ENCODE results near the gene VAV1. TPM values are rescaled to one million over a fixed set of nuclear protein-coding genes. Genes with fewer than 3 reads are reported as not detected.
"Not testable (repeated sequence)": the region's sequence is repeated elsewhere in the genome, so short reads cannot be mapped to it uniquely, and the experiment has no call there.

Gene VAV1
- total and polyA plus RNA-seq, 5 experiments from 2014 or later = 18.7 to 85.0 (median 27.9) TPM

DNA sequence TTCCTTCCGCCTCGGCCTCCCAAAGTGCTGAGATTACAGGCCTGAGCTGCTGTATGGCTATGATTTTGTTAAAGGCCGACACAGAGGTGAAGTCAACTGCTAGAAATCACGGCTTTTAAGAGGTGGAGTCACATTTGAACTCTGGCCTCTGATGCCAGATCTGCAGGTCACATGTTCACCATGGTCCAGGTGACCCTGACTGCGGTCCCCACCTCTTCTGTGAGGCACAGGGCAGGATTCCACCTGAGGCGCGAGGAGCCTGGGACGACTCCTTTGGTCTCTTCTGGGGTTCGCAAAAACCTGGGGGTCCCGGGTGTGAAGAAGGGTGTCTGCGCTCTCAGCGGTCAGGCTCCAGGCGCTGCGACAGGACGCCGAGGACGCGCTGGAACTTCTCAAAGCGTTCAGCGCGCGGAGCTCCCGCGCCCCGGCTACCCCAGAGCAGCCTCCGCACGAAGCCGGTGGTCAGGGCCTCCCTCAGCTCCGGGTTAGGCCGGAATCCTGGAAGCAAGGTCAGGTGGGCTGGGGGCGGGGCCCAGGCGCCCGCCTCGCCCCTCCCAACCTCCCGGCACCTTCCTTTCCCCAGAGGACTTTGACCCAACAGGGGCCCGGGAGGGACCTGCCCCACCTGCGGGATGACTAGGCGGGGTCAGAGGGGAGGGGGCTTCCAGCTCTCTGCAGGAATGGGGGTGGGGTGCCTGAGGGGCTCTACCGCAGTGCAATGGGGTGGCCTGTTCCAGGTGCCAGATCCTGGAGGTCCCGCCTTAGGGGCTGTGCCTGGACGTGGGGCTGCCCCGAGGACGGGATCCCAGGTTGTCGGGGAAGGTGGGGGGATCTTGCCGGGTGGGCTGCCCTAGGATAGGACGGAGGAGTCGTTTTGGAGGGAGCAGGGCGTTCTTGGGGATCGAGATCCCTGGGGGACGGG, 20.0 kb upstream of the VAV1 start:
- Mint-ChIP-seq H3K36me3 (peaks cover 0 to 77% (median 11%) of the 10 kb centered on the region in 3 donors), H3K27me3 (no peaks in the 10 kb centered on the region), H3K27ac (peak overlapping the region in 7 of 10 donors; percentile 16 to 91 (median 90)), H3K4me1 (peaks cover 10 to 20% (median 13%) of the 10 kb centered on the region in 4 donors), H3K4me3 (peak overlapping the region in 3 of 10 donors; percentile 71 to 88 (median 77)), H3K9me3 (no peaks in the 10 kb centered on the region)
- POLR2A ChIA-PET = interaction anchor here (0.6 to 2.0 kb wide), 5 partner anchors 13 to 20 kb away, joined by 3 to 7 read pairs (median 5); partner anchors contain the start of genes GPR108, SH2D3A and VAV1
- DNase-seq (no peak), ATAC-seq (no peak)

DNA sequence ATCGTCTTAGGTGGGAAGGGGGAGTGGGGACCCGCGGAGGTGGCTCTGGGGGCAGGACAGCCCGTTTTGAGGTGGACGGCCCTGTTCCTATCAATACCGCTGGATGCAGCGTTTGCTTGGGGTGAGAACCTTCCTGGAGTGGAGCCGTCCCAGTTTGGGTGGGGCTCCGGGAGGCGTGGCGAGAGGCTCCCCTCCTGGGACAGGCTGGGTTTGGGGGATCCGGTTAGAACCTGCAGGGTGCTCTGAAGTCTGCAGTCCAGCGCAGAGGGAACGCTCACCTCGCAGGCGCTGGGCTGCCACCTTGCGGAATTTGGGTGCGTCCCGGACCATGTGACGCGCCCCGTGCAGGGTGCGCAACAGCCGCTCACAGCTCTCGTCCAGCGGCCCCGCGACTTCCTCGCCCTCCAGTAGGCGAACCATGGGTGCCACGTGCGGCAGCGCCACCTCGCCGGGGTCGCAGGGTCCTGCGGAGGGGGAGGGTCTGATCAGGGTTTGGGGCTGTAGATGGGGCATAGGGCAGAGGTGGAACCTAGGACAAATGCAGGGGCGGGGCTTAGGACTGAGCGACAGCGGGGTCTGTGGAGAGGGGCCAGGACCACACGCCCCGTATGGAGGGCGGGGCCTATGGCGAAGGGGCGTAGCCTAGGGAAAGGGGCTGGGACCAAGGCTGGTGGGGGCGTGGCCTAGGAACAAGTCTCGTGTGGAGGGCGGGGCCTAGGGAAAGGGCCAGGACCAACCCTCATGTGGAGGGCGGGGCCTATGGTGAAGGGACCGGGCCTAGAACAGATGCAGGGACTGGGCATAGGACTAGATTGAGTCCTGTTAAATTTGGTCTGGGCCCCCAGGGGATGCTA, 19.1 kb upstream of the VAV1 start:
- peak overlapping the region; percentile 66 to 88 (median 76) for H3K4me3 Mint-ChIP-seq
- POLR2A ChIA-PET = interaction anchor here (1.2 to 2.0 kb wide), 3 partner anchors 14 to 19 kb away, joined by 4 to 7 read pairs (median 5); partner anchors contain the start of genes SH2D3A and VAV1

DNA sequence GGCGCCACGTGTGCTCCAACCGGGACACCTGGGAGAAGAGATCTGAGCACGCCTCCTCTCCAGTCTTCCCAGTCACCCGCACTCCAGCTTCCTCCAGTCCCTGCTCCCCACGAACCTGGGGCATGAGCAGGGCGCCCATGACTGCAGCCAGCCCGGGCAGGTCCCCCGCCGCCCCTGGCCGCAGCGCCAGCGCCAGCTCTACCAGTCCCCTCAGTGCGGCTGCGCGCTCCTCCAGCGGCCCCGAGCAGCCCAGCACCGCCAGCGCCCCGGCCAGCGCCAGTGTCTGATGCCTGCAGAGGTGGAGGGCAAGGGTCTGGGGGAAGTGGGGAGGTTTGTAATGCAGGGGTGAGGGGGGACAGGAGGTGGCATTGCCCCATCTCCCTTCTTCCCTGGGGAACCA, 18.4 kb upstream of the VAV1 start:
- ATAC-seq (no peak), DNase-seq (no peak)
- POLR2A ChIA-PET = interaction anchor here (0.7 to 2.0 kb wide), 4 partner anchors 14 to 18 kb away, joined by 3 to 7 read pairs (median 4); partner anchors contain the start of genes SH2D3A and VAV1
- Mint-ChIP-seq H3K4me3 (peak overlapping the region in 1 of 10 donors; percentile 82), H3K36me3 (peaks cover 0 to 77% (median 8%) of the 10 kb centered on the region in 3 donors), H3K27me3 (no peaks in the 10 kb centered on the region), H3K9me3 (no peaks in the 10 kb centered on the region), H3K27ac (peak overlapping the region in 1 of 10 donors; percentile 91), H3K4me1 (peaks cover 12 to 25% (median 14%) of the 10 kb centered on the region in 4 donors)

More for the DNA sequence above, 19.1 kb upstream of the VAV1 start:
- Mint-ChIP-seq H3K4me1 (peaks cover 10 to 22% (median 14%) of the 10 kb centered on the region in 4 donors), H3K36me3 (peaks cover 0 to 77% (median 5%) of the 10 kb centered on the region in 3 donors), H3K27ac (peak overlapping the region; percentile 16 to 91 (median 87)), H3K27me3 (no peaks in the 10 kb centered on the region), H3K9me3 (no peaks in the 10 kb centered on the region)
- DNase-seq (peak; percentile 67 to 86 (median 78)), ATAC-seq (peak; percentile 88 to 90)

DNA sequence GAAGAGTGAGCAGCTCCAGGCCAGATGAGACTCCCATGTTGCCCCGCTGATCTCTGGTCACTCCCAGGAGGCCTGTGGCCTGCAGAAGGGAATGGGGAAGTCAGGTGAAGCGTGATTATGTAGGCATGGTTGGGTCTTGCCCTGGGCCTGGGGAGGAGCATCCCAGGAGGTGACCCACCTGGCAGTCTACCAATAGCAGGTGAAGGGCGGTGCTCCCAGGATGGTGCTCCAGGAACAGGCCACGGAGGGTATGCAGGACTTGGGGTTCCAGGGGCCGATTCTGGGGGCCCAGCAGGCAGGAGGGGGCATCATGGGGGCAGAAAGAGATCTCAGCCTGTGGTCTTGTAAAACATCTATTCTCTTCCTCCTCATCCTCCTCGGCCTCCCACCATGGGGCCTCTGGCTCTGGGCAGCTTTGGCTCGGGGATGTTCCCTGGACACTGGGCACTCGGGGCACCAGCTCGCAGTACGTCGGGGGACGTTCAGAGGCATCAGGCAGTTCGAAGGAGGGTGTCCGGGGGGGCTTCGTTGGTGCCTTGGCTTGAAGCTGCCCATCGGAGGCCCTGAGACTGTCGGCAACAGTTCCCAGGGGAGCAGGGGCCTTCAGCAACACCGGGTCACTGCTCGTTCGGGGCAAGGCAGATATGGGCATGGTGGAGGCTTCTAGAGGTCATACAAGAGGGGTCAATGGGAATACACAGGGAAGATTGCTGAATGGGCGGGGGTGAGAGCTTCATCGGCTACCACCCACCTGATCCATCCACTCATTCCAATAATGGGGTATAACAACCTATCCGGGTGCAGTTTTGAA, 17.6 kb upstream of the VAV1 start:
- ATAC-seq (no peak), DNase-seq (no peak)
- POLR2A ChIA-PET = interaction anchor here (0.7 kb wide), 1 partner anchor 15 kb away, joined by 3 read pairs; no protein-coding TSS in a partner anchor
- Mint-ChIP-seq H3K36me3 (peaks cover 0 to 77% (median 8%) of the 10 kb centered on the region in 3 donors), H3K27me3 (no peaks in the 10 kb centered on the region), H3K4me3 (no peak overlapping the region), H3K4me1 (peaks cover 12 to 30% (median 14%) of the 10 kb centered on the region in 4 donors), H3K9me3 (no peaks in the 10 kb centered on the region), H3K27ac (peak overlapping the region in 5 of 10 donors; percentile 29 to 48 (median 34))

DNA sequence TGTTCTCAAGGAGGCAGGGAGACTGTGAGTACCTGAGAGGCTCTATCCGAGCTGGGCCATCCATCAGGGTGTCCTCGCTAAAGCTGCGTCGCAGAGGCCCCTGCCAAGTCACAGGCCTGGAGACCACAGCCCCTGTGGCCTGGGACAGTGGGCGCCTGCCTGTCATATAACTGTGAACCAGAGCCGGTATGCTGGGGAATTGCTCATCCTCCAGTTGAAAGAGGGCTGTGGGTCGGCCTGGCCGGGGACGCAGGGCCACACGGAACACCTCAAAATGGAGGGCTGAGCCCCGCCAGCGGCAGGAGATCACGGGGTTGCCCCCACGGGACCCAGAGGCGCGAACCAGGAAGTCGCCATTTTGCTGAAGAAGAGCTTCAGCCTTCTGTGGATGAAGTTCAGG, 11.9 kb upstream of the VAV1 start:
- Mint-ChIP-seq H3K9me3 (no peaks in the 10 kb centered on the region), H3K36me3 (peaks cover 0 to 65% (median 8%) of the 10 kb centered on the region in 3 donors), H3K4me1 (peaks cover 0 to 43% (median 11%) of the 10 kb centered on the region in 4 donors), H3K27me3 (no peaks in the 10 kb centered on the region), H3K27ac (no peak overlapping the region), H3K4me3 (no peak overlapping the region)
- no peak for ATAC-seq
- POLR2A ChIA-PET = interaction anchor here (0.5 to 2.5 kb wide), 7 partner anchors 10 to 118 kb away, joined by 3 to 13 read pairs (median 4); partner anchors contain the start of gene VAV1
- no peak for DNase-seq

DNA sequence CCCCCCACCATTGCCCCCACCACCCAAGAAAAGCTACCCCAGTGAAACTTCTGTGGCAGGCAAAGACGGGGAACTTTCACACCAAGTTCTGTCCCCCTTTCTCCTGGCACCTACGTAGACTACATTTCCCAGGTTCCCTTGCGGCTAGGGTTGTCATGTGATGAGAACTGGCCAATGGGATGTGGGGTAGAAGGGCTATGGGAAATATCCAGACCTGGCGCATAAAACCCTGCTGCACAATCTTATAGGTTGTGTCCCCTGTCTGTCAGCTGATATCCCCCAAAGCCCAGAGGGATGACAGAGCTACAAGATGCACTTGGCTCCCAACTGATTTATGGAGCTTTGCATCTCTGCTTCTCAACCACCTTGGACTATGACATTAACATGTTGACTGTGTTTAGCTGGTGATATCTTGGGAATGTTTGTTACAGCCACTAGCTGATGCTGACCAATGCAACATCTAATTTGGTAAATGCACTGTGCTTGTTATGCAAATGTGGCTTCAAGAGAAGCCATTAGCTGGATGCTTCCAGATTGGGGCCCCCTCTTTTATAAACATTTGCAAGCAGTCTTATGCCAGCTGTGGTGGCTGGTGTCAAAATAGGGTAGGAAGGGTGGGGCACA, 11.3 kb upstream of the VAV1 start:
- H3K4me1 Mint-ChIP-seq = peaks cover 3 to 49% (median 15%) of the 10 kb centered on the region in 4 donors
- peaks cover 0 to 63% (median 8%) of the 10 kb centered on the region in 3 donors for H3K36me3 Mint-ChIP-seq
- DNase-seq = peak in 2 of 10 donors; percentile 17 to 19
- ATAC-seq = peak in 1 of 2 donors; percentile 59
- no peak overlapping the region for H3K27ac Mint-ChIP-seq
- POLR2A ChIA-PET = interaction anchor here (0.5 to 2.5 kb wide), 10 partner anchors 10 to 207 kb away, joined by 3 to 13 read pairs (median 4); partner anchors contain the start of gene VAV1
- H3K27me3 Mint-ChIP-seq = no peaks in the 10 kb centered on the region
- H3K4me3 Mint-ChIP-seq = no peak overlapping the region
- no peaks in the 10 kb centered on the region for H3K9me3 Mint-ChIP-seq

DNA sequence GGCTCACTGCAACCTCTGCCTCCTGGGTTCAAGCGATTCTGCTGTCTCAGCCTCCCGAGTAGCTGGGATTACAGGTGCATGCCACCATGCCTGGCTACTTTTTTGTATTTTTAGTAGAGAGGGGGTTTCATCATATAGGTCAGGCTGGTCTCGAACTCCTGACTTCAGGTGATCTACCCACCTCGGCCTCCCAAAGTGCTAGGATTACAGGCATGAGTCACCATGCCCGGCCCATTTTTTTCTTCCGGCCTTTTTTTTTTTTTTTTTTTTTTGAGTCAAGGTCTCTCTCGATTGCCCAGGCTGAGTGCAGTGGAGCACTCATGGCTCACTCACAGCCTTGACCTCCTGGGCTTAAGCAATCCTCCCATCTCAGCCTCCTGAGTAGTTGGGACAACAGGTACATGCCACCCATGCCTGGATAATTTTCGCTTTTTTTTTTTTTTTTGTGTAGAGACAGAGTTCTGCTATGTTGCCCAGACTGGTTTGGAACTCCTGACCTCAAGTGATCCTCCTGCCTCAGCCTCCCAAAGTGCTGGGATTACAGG, 10.2 kb upstream of the VAV1 start:
- POLR2A ChIA-PET = interaction anchor here (1.1 to 2.5 kb wide), 2 partner anchors 11 to 56 kb away, joined by 3 to 13 read pairs; partner anchors contain the start of gene VAV1
- H3K4me3 Mint-ChIP-seq, H3K27me3 Mint-ChIP-seq, DNase-seq, H3K9me3 Mint-ChIP-seq, ATAC-seq: not testable (repeated sequence)
- Mint-ChIP-seq H3K27ac (peak overlapping the region in 4 of 10 donors; percentile 13 to 38 (median 23)), H3K4me1 (peaks cover 11 to 53% (median 23%) of the 10 kb centered on the region in 4 donors), H3K36me3 (peaks cover 0 to 55% (median 8%) of the 10 kb centered on the region in 3 donors)

DNA sequence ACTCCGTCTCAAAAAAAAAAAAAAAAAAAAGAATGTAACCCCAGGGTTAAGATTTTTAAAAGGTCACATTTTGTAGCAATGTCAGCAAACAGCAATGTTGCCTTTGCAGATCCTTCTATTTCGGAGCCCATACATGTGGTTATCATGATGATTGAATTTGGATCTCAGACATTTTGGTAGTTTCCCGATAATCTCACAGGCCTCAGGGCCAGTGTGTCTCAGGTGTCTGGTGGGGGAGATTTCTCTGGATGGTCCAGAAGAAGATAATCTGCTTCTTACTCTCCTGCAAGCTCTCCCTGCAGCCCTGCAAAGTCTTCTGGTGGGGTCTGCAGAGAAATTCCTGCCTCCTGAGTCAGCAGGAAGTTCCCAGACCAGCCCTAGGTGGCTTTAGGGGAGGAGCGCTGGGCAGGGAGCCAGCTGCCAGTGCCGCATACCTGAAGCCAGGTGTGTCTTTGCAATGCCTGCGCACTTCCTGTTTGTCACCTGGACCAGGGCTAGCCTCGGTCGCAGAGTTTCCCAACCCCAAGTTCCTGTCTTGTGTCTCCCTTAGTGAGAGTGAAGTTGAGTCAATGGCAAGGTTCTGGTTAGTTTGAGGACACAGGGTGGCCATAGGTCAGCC, 6.7 kb upstream of the VAV1 start:
- ATAC-seq (no peak), DNase-seq (peak in 3 of 10 donors; percentile 33 to 42 (median 33))
- H3K36me3 Mint-ChIP-seq = peaks cover 0 to 22% (median 5%) of the 10 kb centered on the region in 3 donors
- H3K27ac Mint-ChIP-seq = peak overlapping the region; percentile 89 to 99 (median 97)
- H3K27me3 Mint-ChIP-seq = no peaks in the 10 kb centered on the region
- peaks cover 17 to 59% (median 31%) of the 10 kb centered on the region in 4 donors for H3K4me1 Mint-ChIP-seq
- H3K9me3 Mint-ChIP-seq = no peaks in the 10 kb centered on the region
- H3K4me3 Mint-ChIP-seq = peak overlapping the region; percentile 88 to 99 (median 96)
- POLR2A ChIA-PET = interaction anchor here (0.6 to 5.0 kb wide), 6 partner anchors 9 to 407 kb away, joined by 3 to 54 read pairs (median 6); partner anchors contain the start of gene GPR108

DNA sequence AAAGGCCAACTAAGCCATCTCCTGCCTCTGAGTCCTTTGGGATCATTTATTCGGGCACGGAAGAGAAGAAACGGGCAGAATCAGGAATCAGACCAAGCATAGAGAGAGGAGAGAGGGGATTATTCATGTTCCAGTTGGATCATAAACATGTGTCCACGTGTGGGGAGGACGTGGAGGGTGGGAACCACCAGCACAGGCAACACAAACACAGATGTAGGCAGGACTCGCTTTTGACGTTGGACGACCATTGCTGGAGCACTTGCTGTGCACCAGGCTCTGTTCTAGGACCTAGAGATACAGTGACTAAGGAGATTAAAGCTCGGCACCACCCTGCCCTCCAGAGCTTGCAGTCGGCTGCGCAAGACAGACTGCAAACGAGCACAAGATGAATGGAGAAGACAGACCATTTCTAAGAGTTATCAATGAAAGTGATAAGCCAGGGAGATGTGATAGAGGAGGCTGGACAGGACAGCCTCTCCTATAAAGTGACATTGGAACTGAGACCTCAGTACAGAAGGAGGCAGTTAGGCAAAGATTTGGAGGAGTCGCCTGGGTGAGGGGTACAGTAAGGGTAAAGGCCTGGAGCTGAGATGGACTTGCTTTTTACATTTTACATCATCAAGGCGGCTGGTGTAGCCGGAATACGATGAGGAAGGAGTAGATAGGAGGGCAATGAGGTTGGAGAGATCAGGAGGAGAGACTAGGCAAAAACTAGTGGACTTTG, 6.0 kb upstream of the VAV1 start:
- Mint-ChIP-seq H3K4me1 (peaks cover 17 to 55% (median 31%) of the 10 kb centered on the region in 4 donors), H3K27ac (peak overlapping the region; percentile 89 to 99 (median 97)), H3K4me3 (peak overlapping the region; percentile 88 to 99 (median 96)), H3K9me3 (no peaks in the 10 kb centered on the region), H3K36me3 (peaks cover 0 to 15% (median 2%) of the 10 kb centered on the region in 3 donors), H3K27me3 (no peaks in the 10 kb centered on the region)
- DNase-seq = peak in 1 of 10 donors; percentile 10
- POLR2A ChIA-PET = interaction anchor here (0.7 to 5.0 kb wide), 9 partner anchors 8 to 124 kb away, joined by 3 to 54 read pairs (median 5); partner anchors contain the start of gene GPR108
- no peak for ATAC-seq

DNA sequence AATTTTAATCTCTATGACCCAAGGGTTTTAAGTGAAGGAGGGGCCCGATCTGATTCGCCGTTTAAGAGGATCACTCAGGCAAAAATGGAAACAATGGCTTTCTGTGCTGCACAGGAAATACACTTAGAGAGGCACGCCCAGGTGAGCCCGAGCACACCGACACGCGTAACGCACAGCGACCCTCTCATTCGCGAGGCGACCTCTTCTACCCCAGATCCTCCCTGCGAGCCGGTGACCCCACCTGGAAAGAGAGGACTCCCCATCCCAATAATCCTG, 5.5 kb upstream of the VAV1 start:
- POLR2A ChIA-PET = interaction anchor here (0.7 to 5.0 kb wide), 8 partner anchors 8 to 96 kb away, joined by 3 to 54 read pairs (median 6); partner anchors contain the start of gene GPR108
- DNase-seq = no peak
- Mint-ChIP-seq H3K27me3 (no peaks in the 10 kb centered on the region), H3K27ac (peak overlapping the region; percentile 89 to 99 (median 97)), H3K4me1 (peaks cover 20 to 60% (median 36%) of the 10 kb centered on the region in 4 donors), H3K4me3 (peak overlapping the region; percentile 88 to 99 (median 96)), H3K9me3 (no peaks in the 10 kb centered on the region), H3K36me3 (peaks cover 0 to 13% (median 2%) of the 10 kb centered on the region in 3 donors)
- ATAC-seq = peak; percentile 73 to 76

Data from naive thymus-derived CD8-positive, alpha-beta T cell (primary cell).